Right atrium auricular region (tissue), 2 donors: Measurements from ENCODE around the gene CPB1. TPM values are rescaled to one million over a fixed set of nuclear protein-coding genes. Genes with fewer than 3 reads are reported as not detected.

Experiments
- DNase-seq: peaks from one replicate; pipeline ENCODE4 v3.0.0-alpha.2; 2019; ENCODE audit warnings: low spot score
- H3K27ac ChIP-seq, 2 donors: fragments of 200-600 bp; sonication (generic); 1 replicate in 1 of 2; 2 replicates in 1 of 2; pipeline ENCODE4 v1.5.1; 2016 to 2019
- H3K27me3 ChIP-seq, 2 donors: fragments of 200-600 bp; sonication (generic); one replicate each; pipeline versions ENCODE4 v1.5.1 to v1.6.0; 2017 to 2019
- H3K36me3 ChIP-seq: fragments of 200-600 bp; sonication (generic); one replicate; pipeline ENCODE4 v1.5.1; 2016
- H3K4me1 ChIP-seq, 2 donors: fragments of 200-600 bp; sonication (generic); one replicate each; pipeline versions ENCODE4 v1.5.1 to v1.6.0; 2017 to 2019
- H3K4me3 ChIP-seq, 2 donors: fragments of 200-600 bp; sonication (generic); 1 replicate in 1 of 2; 2 replicates in 1 of 2; pipeline ENCODE4 v1.5.1; 2017 to 2019; ENCODE audit warnings: mild to moderate bottlenecking in 1 of 2, moderate library complexity in 1 of 2
- H3K9me3 ChIP-seq, 2 donors: fragments of 200-600 bp; sonication (generic); one replicate each; pipeline ENCODE4 v1.5.1; 2019
- total RNA-seq, 2 donors: library from RNA; depleted of rRNA; stranded (reverse); fragments of >200 nt; gene quantifications; one replicate each; pipeline ENCODE4 v1.1.0, GENCODE V29; 2016
- TF ChIP-seq, protein P1 (sequence below), 2 donors: fragments of 200-600 bp; sonication (generic); IDR thresholded peaks; one replicate each; pipeline ENCODE4 v1.5.1; 2019; ENCODE audit warnings: antibody characterized with exemption in 2 of 2

CPB1 gene
- total RNA-seq, 2 donors from 2014 or later: 0.41 TPM; not detected in 1

DNA sequence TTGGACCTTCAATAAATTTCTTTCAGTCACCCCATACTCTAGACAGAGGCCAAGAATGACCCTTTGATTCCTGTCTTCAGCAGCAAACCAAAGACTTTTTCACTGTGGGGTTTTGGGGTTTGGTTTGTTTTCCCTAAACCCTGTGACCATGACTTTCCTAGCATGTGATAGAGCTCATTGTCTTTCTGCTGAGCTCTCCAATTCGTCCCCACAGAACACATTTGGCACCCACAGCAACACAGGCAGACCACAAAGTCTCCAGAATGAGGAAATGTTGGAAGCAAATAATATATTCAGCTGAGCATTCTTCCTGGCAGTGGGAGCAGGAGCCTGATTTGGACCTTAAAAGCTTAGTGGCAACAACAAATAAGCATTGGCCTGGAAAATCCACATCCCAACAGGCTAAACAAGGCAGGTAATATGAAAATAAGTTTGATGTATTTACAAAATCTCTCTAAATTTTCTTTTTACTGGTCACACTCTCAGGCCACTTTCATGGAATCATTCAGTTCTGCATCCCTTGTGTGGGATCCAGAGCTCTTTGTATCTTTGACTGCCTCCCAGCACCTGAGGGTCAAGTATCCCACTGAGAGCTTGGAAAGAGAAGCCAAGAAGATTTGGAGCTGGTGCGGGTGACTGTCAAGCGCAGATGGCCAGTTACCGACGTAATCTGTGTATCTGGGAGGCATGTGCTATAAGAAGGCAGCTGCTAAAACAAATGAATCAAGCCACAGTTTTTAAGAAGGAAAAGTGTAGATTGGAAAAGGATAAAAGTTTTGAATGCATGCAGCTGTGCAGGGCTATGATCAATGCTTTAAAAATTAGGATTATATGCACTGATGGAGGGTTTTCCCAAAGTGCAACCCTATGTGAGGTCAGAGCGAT is 36.5 kb upstream of the CPB1 start:
- TF ChIP-seq, protein P1, sequence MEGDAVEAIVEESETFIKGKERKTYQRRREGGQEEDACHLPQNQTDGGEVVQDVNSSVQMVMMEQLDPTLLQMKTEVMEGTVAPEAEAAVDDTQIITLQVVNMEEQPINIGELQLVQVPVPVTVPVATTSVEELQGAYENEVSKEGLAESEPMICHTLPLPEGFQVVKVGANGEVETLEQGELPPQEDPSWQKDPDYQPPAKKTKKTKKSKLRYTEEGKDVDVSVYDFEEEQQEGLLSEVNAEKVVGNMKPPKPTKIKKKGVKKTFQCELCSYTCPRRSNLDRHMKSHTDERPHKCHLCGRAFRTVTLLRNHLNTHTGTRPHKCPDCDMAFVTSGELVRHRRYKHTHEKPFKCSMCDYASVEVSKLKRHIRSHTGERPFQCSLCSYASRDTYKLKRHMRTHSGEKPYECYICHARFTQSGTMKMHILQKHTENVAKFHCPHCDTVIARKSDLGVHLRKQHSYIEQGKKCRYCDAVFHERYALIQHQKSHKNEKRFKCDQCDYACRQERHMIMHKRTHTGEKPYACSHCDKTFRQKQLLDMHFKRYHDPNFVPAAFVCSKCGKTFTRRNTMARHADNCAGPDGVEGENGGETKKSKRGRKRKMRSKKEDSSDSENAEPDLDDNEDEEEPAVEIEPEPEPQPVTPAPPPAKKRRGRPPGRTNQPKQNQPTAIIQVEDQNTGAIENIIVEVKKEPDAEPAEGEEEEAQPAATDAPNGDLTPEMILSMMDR (IDR thresholded peaks at IDR 0.05): no peak
- Histone ChIP-seq H3K36me3 (no peaks in the 10 kb centered on the region), H3K9me3 (peaks cover 0 to 5% of the 10 kb centered on the region in 2 donors), H3K4me3 (no peak overlapping the region), H3K4me1 (no peaks in the 10 kb centered on the region), H3K27ac (no peak overlapping the region), H3K27me3 (no peaks in the 10 kb centered on the region)
- no peak for DNase-seq

DNA sequence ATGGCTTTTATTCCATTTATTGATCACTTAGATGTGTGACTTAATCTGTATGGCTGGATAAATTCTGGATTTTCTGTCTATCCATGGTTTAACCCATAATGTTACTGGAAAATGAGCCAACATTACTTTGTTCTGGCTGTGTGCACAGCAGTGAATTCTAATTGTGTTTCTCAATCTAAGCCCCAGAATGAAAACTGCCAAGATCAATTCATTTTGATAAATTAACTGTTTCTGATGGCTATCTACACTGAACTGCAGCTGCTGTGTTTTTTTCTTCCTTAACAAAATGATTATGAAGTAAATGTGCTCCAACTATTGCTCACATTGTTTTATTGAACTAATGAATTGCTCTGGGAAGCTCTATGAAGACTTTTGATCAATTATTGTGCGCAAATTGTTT is 35.7 kb upstream of the CPB1 start:
- Histone ChIP-seq H3K27ac (no peak overlapping the region), H3K4me1 (no peaks in the 10 kb centered on the region), H3K4me3 (no peak overlapping the region), H3K9me3 (no peaks in the 10 kb centered on the region), H3K36me3 (no peaks in the 10 kb centered on the region), H3K27me3 (no peaks in the 10 kb centered on the region)
- DNase-seq: no peak
- TF ChIP-seq, protein P1 (IDR thresholded peaks at IDR 0.05): no peak

DNA sequence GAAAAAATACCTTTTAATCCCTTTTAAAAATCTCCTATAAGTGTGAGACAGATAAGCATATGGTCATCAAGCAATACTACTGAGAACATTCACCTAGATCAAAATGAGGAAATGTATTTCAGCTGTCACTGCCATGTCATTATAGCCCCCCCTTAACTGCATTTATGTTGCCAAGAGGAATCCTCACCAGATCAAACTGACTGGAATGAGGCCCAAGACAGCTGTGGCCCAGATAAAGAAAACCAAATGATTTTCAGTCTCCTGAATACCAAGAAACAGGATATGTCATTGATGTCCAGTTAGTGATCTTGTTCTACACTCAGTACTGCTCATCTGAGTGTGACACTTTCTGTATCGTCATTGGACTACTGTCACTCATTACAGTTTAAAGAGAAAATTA is 35.1 kb upstream of the CPB1 start:
- H3K4me1 ChIP-seq: no peaks in the 10 kb centered on the region
- no peaks in the 10 kb centered on the region for H3K36me3 ChIP-seq
- no peaks in the 10 kb centered on the region for H3K27me3 ChIP-seq
- H3K27ac ChIP-seq: no peak overlapping the region
- H3K9me3 ChIP-seq: no peaks in the 10 kb centered on the region
- no peak for DNase-seq
- TF ChIP-seq, protein P1 (IDR thresholded peaks at IDR 0.05): no peak
- H3K4me3 ChIP-seq: no peak overlapping the region

DNA sequence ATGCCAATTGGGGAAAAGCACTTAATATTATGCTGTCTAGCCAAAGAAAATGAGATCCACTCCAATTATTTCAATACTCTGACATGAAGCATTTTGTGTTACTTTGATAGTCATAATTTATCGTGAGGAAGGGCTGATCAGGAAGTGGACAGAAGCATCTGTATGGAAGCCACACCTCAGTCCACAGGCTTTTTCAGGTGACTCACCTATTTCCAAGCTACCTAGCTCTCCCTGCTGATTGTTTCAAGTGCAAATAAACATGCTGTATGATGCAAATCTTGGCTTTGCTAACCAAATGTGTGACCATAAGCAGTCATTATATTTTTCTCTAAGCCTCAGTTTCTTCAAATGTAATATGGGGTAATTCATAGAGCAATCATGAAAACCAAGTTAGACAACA is 30.8 kb upstream of the CPB1 start:
- TF ChIP-seq, protein P1 (IDR thresholded peaks at IDR 0.05): no peak
- H3K27me3 ChIP-seq: no peaks in the 10 kb centered on the region

DNA sequence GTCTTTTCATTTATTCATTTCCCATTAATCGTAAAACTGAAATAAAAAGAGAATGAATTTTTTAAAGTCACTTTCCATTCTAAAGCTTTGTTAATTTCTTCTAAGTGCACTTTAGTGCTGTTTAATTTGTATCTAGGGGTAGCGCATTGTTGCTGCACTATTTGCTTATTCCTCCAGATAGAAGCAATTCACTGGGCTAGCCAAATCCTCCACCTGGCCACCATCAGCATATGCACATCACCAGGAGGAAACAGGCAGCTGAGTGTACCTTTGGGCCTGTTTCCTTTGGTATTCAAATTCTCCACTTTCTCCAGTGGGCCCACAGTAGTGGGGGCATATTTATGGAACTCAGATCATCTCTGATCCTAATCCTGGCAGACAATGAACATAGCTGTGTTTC is 29.8 kb upstream of the CPB1 start:
- no peak overlapping the region for H3K27ac ChIP-seq
- TF ChIP-seq, protein P1 (IDR thresholded peaks at IDR 0.05): no peak
- no peak for DNase-seq
- H3K4me3 ChIP-seq: no peak overlapping the region
- no peaks in the 10 kb centered on the region for H3K4me1 ChIP-seq
- H3K27me3 ChIP-seq: no peaks in the 10 kb centered on the region
- H3K9me3 ChIP-seq: no peaks in the 10 kb centered on the region
- no peaks in the 10 kb centered on the region for H3K36me3 ChIP-seq

More for the DNA sequence above, 30.8 kb upstream of the CPB1 start:
- Histone ChIP-seq H3K36me3 (no peaks in the 10 kb centered on the region), H3K9me3 (no peaks in the 10 kb centered on the region), H3K4me3 (no peak overlapping the region), H3K4me1 (no peaks in the 10 kb centered on the region), H3K27ac (no peak overlapping the region)
- no peak for DNase-seq
